NT2/D1 (cell line): Measurements from ENCODE around the gene CSNK1D.

Experiments used
- DNase-seq: peaks from one replicate; pipeline ENCODE4 v3.0.0-alpha.2; 2011; ENCODE audit warnings: low read depth, low spot score
- H3K27me3 ChIP-seq: 2 replicates; pipeline ENCODE4 v1.6.0; 2011; ENCODE audit warnings: mild to moderate bottlenecking; ENCODE audit not compliant: insufficient read length, insufficient read depth
- H3K36me3 ChIP-seq: 2 replicates; pipeline ENCODE4 v1.6.1; 2011; ENCODE audit warnings: mild to moderate bottlenecking, low read length, mixed read lengths; ENCODE audit not compliant: insufficient read depth, insufficient read length
- H3K4me1 ChIP-seq: 2 replicates; pipeline ENCODE4 v1.5.1; 2011; ENCODE audit not compliant: insufficient read depth, insufficient read length
- H3K4me3 ChIP-seq: 2 replicates; pipeline ENCODE4 v1.5.1; 2011; ENCODE audit warnings: low read depth; ENCODE audit not compliant: insufficient read length
- H3K9ac ChIP-seq: 2 replicates; pipeline ENCODE4 v1.6.0; 2011; ENCODE audit warnings: low read depth; ENCODE audit not compliant: insufficient read length
- H3K9me3 ChIP-seq: 2 replicates; pipeline ENCODE4 v1.5.1; 2011; ENCODE audit warnings: mild to moderate bottlenecking, low read length; ENCODE audit not compliant: insufficient read depth
- SUZ12 ChIP-seq: IDR thresholded peaks from 2 replicates; pipeline ENCODE4 v1.6.1; 2011; ENCODE audit not compliant: insufficient read length, insufficient read depth; ENCODE audit errors: extremely low read depth
- YY1 ChIP-seq: IDR thresholded peaks from 2 replicates; pipeline ENCODE4 v1.6.1; 2011; ENCODE audit not compliant: insufficient read length, insufficient read depth
- ZNF274 ChIP-seq: IDR thresholded peaks from 2 replicates; pipeline ENCODE4 v1.6.1; 2011; ENCODE audit warnings: mild to moderate bottlenecking, low read depth, low read length

CSNK1D gene

DNA sequence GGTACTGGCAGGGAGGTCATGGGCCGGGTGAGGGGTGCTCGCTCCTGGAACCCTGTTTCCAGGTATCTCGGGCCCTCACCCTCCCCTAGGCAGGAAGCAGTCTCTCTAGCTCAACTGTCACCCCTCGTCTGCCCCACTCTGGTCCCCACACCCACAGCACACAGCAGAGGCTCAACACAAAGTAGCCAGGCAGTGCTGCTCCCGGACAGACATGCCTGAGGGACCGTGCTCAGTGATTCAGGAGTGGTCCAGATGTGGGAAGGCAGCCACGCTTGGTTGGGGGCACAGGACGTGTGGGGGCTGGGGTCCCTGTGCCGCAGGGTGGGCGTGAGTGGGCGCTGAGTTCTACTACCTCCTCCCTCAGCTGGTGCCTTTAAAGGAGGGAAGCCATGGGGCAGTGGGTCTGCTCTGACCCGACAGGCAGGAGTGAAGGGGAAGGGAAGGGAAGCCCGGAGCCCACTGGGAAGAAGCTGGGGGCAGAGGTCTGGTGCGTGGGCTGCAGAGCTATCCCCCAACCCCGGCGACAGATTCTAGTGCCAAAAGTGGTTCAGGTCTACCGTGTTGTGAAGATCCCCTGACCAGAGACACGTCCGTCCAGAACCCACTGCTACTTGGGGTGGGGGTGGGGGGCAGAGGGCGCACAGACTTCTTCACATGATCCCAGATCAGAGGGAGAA, 32.9 kb downstream of the CSNK1D start:
- no peak for DNase-seq
- Histone ChIP-seq H3K4me1 (peaks cover 46% of the 10 kb centered on the region), H3K9ac (no peak overlapping the region), H3K9me3 (no peaks in the 10 kb centered on the region; the same call in 1 of the 2 replicates), H3K36me3 (peaks cover 94% of the 10 kb centered on the region), H3K4me3 (no peak overlapping the region), H3K27me3 (no peaks in the 10 kb centered on the region)
- TF ChIP-seq ZNF274, result no peak
- no peak for TF ChIP-seq YY1
- TF ChIP-seq SUZ12, result no peak

DNA sequence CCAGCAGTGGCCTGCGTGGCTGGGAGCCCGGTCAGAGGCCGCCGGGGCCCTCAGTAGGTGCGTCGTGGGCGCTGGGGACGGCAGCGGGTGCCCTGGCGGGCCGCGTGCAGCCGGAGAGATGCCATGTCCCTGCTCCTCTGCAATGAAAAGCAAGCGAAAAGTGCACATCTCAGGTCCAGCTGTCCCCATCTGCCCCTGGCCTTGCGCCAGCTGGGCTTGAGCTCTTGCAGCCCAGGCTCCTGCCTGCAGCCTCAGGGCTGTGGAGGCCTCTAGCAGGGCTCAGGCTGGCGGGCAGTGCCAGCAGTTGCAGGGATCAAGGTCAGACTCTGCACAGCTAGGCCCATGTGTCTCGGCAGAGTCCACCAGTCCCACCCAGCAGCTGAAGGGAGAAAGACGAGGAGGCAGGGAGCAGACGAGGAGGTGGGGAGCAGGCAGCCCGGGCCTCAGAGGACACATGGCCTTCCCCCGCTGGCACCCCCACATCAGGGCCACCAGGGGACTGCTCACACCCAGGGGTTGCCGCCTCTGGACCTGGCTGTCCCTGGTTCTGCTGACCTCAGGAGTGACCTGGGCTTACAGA, 33.5 kb downstream of the CSNK1D start:
- DNase-seq, result no peak
- Histone ChIP-seq H3K9ac (no peak overlapping the region), H3K4me1 (peaks cover 52% of the 10 kb centered on the region), H3K9me3 (no peaks in the 10 kb centered on the region; the same call in 1 of the 2 replicates), H3K4me3 (no peak overlapping the region), H3K27me3 (no peaks in the 10 kb centered on the region), H3K36me3 (peaks cover 93% of the 10 kb centered on the region)
- TF ChIP-seq ZNF274, result no peak
- TF ChIP-seq SUZ12, result no peak
- TF ChIP-seq YY1, result no peak

DNA sequence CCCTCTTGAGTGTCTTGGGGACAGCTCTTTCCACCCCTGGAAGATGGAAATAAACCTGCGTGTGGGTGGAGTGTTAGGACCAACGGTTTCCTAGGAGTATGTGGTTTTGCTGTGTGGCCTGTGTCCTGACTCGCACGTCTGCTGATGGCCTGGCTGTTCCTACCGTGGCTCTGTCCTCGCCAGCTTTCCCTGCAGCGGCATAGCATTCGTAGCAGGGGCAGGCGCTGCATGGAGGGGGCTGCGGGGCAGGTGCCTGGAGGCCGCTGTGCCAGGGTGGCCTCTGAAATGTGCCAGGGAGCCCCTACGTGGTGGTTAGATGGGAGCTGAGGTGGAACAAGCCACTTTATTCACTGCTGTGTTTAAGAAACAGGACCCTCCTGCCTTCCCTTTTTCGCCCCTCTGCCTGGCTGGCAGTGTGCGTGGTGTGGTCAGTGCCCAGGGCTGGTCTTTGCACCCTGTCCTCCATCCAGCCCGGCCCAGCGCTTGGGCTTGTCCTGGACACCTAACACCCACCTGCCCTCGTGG, 34.0 kb downstream of the CSNK1D start:
- Histone ChIP-seq H3K36me3 (peaks cover 93% of the 10 kb centered on the region), H3K4me3 (no peak overlapping the region), H3K9me3 (no peaks in the 10 kb centered on the region; the same call in 1 of the 2 replicates), H3K27me3 (no peaks in the 10 kb centered on the region), H3K9ac (no peak overlapping the region), H3K4me1 (peaks cover 57% of the 10 kb centered on the region)
- DNase-seq, result no peak
- TF ChIP-seq YY1 (no peak), ZNF274 (no peak), SUZ12 (no peak)

DNA sequence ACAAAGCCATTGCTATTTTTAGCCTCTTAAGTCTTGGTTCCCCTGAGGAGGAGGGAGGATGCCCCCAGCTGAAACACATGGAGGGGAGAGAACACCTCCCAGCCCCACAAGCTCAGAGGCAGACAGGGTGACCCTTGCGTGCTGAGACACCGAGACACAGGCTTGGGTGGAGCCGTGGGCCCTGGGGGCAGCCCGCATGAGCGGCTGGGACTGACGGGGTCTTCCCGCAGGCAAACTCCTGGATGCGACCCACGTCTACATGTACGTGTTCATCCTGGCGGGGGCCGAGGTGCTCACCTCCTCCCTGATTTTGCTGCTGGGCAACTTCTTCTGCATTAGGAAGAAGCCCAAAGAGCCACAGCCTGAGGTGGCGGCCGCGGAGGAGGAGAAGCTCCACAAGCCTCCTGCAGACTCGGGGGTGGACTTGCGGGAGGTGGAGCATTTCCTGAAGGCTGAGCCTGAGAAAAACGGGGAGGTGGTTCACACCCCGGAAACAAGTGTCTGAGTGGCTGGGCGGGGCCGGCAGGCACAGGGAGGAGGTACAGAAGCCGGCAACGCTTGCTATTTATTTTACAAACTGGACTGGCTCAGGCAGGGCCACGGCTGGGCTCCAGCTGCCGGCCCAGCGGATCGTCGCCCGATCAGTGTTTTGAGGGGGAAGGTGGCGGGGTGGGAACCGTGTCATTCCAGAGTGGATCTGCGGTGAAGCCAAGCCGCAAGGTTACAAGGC, 34.9 kb downstream of the CSNK1D start:
- no peak for DNase-seq
- H3K9me3 ChIP-seq, result no peaks in the 10 kb centered on the region
- H3K4me1 ChIP-seq, result peaks cover 62% of the 10 kb centered on the region
- peaks cover 85% of the 10 kb centered on the region for H3K36me3 ChIP-seq
- no peaks in the 10 kb centered on the region for H3K27me3 ChIP-seq
- TF ChIP-seq SUZ12 (no peak), ZNF274 (no peak), YY1 (no peak)
- no peak overlapping the region for H3K9ac ChIP-seq
- no peak overlapping the region for H3K4me3 ChIP-seq

DNA sequence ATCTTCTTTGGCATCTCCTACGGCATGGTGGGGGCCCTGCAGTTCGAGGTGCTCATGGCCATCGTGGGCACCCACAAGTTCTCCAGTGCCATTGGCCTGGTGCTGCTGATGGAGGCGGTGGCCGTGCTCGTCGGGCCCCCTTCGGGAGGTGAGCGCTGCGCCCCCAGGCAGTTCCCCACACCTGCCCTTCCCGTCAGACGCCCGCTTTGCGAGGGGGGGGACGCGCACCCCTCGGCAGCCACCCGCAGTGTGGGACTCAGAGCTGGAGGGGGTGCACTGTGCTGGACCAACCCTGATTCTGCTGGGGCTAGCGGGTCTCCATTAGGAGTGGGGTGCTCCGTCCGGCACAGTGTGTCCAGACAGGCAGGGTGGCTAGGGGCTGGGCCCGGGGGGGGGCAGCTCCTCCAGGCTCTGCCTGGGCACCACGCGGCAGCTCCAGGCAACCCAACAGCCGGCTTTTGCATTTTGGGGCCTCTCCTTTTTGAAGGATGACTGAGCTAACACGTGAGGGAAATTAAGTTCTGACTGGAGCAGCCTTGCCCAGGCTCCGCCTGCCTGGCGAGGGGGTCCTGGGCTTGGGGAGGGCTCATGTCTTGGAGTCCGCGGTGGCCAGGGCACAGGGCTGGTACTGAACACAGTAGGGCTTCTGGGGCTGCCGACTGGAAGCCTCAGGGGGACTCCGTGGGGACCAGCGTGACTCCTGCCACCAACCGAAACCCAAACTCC, 35.6 kb downstream of the CSNK1D start:
- no peak for DNase-seq
- Histone ChIP-seq H3K9ac (no peak overlapping the region), H3K36me3 (peaks cover 85% of the 10 kb centered on the region), H3K4me1 (peaks cover 63% of the 10 kb centered on the region), H3K9me3 (no peaks in the 10 kb centered on the region), H3K27me3 (no peaks in the 10 kb centered on the region), H3K4me3 (no peak overlapping the region)
- TF ChIP-seq SUZ12 (no peak), ZNF274 (no peak), YY1 (no peak)

DNA sequence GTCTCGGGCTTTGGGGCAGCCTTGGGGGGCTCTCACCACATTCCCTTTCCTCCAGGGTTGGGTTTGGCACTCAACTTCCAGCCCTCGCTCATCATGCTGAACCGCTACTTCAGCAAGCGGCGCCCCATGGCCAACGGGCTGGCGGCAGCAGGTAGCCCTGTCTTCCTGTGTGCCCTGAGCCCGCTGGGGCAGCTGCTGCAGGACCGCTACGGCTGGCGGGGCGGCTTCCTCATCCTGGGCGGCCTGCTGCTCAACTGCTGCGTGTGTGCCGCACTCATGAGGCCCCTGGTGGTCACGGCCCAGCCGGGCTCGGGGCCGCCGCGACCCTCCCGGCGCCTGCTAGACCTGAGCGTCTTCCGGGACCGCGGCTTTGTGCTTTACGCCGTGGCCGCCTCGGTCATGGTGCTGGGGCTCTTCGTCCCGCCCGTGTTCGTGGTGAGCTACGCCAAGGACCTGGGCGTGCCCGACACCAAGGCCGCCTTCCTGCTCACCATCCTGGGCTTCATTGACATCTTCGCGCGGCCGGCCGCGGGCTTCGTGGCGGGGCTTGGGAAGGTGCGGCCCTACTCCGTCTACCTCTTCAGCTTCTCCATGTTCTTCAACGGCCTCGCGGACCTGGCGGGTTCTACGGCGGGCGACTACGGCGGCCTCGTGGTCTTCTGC, 36.3 kb downstream of the CSNK1D start:
- Histone ChIP-seq H3K36me3 (peaks cover 81% of the 10 kb centered on the region), H3K4me1 (peaks cover 61% of the 10 kb centered on the region), H3K9me3 (no peaks in the 10 kb centered on the region), H3K4me3 (no peak overlapping the region), H3K27me3 (no peaks in the 10 kb centered on the region), H3K9ac (no peak overlapping the region)
- no peak for DNase-seq
- no peak for TF ChIP-seq SUZ12
